Upper lobe of left lung (tissue), 4 donors: Measurements from ENCODE around the gene SP140.

ENCODE experiments used
- EP300 ChIP-seq, 4 donors: sonication (generic); formaldehyde crosslinking; IDR thresholded peaks; one replicate each; pipeline ENCODE4 v1.5.1; 2017; ENCODE audit warnings: antibody characterized with exemption in 4 of 4, control low read depth in 2 of 4
- POLR2A ChIP-seq, 4 donors: fragments of 450-650 bp; IDR thresholded peaks; one replicate each; pipeline ENCODE4 v1.5.1; 2016 to 2017; ENCODE audit warnings: antibody characterized with exemption in 4 of 4, mild to moderate bottlenecking in 2 of 4
- POLR2AphosphoS5 ChIP-seq, 2 donors: sonication (generic); formaldehyde crosslinking; IDR thresholded peaks; one replicate each; pipeline ENCODE4 v1.5.1; 2017; ENCODE audit warnings: antibody characterized with exemption in 2 of 2
- TF ChIP-seq, protein P1 (sequence below), 6 experiments: fragments of 450-650 bp in 4 of 6; fragments of 200-600 bp in 2 of 6; sonication (generic) in 2 of 6; IDR thresholded peaks; one replicate each; pipeline ENCODE4 v1.5.1; 2016 to 2019; ENCODE audit warnings: antibody characterized with exemption in 6 of 6

DNA sequence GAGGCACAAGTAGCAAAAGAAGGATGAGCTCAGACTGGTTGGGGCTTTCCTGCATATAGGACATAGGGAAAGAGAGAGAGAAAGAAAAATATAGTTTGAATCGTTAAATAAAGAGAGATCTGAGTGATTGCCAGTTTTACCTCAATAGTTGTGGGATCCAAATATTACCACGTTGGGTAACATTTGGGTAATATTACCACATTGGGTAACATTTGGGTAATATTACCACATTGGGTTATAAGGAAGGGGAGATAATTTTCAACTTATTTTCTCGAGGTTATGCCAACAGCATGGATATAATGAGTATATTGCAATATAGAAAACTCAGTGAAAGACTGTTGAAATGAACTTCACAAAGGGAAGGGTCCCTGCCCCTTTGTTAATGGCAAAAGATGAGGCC lies 20.7 kb downstream of the SP140 start:
- TF ChIP-seq, protein P1, sequence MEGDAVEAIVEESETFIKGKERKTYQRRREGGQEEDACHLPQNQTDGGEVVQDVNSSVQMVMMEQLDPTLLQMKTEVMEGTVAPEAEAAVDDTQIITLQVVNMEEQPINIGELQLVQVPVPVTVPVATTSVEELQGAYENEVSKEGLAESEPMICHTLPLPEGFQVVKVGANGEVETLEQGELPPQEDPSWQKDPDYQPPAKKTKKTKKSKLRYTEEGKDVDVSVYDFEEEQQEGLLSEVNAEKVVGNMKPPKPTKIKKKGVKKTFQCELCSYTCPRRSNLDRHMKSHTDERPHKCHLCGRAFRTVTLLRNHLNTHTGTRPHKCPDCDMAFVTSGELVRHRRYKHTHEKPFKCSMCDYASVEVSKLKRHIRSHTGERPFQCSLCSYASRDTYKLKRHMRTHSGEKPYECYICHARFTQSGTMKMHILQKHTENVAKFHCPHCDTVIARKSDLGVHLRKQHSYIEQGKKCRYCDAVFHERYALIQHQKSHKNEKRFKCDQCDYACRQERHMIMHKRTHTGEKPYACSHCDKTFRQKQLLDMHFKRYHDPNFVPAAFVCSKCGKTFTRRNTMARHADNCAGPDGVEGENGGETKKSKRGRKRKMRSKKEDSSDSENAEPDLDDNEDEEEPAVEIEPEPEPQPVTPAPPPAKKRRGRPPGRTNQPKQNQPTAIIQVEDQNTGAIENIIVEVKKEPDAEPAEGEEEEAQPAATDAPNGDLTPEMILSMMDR (IDR thresholded peaks at IDR 0.05) = no peak
- TF ChIP-seq POLR2AphosphoS5 (IDR thresholded peaks at IDR 0.05) = no peak
- no peak for TF ChIP-seq EP300 (IDR thresholded peaks at IDR 0.05)
- no peak for TF ChIP-seq POLR2A (IDR thresholded peaks at IDR 0.05)
